Iris pigment epithelial cell (primary cell): ENCODE results near the gene POLR1D.

Source experiments
- DNase-seq: peaks from one replicate; pipeline ENCODE4 v3.0.0-alpha.2; 2011; ENCODE audit warnings: low read depth

The POLR1D gene

DNA sequence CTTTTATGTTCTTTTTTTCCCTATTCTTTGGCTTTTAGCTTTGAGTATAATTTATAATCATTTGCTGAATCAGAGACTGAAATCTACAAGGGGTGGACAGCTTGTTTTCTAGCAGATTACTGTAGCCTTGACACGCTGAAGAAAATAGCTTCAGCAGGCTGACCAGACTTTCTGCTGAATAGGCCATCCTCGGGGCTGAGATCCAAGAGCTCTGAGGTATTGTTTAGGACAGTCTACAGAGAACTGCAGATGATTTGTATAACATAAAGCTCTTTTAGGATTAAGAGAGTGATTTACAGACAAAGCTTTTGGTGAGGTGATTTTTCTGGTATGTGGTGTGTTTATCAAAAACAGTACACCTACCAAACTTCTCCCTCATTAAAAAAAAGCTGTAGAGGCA is 16.8 kb downstream of the POLR1D start:
- DNase-seq: peak; percentile 71

DNA sequence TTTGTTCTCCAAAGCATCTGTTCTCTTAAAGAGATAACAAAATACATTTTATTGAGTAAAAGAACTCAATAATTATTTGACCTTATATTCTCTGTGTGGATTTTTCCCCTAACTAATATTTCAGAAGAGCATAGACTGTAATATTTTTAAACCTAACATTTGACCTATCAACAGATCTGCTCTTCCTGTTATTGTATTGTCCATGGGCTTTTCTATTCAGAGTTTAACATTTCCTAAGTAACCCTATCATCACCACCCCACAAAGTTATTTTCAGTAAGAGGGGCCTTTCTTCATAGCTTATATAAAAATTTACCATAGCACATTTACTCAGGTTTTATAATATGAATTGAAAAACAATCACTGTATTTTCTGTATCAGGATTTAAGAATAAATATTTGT is 17.5 kb downstream of the POLR1D start:
- DNase-seq: no peak

GRCh38 chr13:27641711-27642502 is 20.2 kb downstream of the POLR1D start:
- DNase-seq: no peak

GRCh38 chr13:27643334-27644132 is 21.8 kb downstream of the POLR1D start:
- no peak for DNase-seq

GRCh38 chr13:27644302-27644701 is 22.6 kb downstream of the POLR1D start:
- DNase-seq: peak; percentile 82

DNA sequence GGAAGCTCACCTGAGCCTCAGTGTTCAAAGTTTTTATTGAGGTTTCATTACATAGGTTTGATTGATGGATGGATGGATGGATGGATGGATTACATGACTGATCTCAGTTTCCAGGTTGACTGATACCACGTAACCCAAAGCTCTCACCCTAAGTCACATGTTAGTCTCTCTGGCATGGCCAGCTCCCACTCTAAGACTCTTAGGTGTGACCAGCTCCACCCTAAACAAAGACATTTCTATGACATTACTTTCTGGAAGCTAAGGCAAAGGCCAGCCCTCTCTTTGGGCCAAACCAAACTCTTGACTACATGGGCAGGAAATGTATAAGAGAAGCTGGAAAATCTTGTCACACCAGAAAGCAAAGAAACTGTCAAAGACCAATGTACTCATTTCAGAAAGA is 28.6 kb downstream of the POLR1D start:
- DNase-seq: no peak

DNA sequence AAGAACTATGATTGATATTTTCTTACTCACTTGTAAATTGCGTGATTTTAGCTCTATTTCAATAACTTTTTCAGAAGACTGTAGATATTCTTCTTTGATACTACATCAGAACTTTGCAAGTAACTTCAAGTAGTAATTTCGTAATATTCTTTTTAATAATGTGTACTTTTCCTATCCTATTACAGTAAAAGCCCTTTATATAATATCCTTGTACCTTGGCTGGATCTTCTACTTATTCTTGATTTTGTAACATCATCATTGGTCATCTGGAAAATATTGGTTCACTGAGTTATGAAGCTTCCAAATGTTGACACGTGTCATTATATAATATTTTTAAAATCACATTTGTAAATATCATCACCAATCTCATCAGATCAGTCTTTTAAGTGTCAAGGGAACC is 32.4 kb downstream of the POLR1D start:
- no peak for DNase-seq

GRCh38 chr13:27654816-27655215 is 33.1 kb downstream of the POLR1D start:
- DNase-seq: no peak

DNA sequence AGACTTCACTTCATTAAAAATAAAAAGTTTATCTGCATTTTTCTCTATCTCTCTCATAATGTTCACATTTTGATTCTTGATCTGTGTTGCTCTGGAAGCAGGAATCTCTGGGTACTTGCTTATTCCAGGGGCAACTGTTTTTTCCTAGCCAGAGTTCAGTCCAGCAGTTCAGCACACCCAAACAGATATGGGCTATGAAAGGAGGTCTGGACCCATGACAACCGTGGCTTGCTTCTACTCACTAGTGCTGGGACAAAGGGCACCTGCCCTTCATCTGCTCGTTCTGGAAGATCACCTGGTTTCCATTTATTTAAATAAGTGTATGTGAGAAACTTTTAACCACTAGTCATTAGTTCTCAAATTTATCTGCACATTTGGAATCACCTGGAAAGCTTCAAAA is 36.0 kb downstream of the POLR1D start:
- no peak for DNase-seq

- peak; percentile 71 for DNase-seq
Measured at GRCh38 chr13:27658546-27658945, 36.9 kb downstream of the POLR1D start.

DNA sequence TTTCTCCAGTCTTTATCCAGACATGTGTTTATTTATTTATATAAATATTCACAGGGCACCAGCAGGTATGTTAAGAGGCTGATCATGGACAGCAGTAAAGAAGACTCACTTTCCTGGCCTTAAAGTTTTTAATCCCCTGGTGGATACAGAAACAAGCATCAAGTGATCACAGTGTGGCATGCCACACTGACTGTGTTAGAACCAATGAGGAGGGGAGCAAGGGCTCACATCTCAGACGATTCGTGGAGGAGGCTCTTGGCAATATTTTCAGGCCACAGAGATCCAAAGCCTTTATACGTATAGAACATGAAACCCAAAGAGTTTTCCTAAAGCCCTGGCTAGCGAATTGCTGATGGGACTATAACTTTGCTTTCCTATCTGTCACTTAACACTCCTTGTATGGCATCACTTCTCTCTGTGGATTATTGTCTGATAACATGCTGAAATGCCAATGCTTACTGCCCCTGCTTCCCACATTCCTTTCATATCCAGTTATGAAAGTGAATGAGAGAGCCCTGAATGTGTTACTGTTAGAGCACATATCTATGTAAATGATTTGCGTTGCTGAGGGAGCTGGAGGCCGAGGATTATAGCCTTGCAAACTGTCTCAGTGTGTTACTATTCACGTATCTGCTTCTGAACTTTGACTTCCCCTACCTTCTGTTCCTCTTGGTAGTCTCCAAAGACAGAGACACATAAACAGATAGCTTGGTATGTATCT is 37.6 kb downstream of the POLR1D start:
- DNase-seq: peak; percentile 38

DNA sequence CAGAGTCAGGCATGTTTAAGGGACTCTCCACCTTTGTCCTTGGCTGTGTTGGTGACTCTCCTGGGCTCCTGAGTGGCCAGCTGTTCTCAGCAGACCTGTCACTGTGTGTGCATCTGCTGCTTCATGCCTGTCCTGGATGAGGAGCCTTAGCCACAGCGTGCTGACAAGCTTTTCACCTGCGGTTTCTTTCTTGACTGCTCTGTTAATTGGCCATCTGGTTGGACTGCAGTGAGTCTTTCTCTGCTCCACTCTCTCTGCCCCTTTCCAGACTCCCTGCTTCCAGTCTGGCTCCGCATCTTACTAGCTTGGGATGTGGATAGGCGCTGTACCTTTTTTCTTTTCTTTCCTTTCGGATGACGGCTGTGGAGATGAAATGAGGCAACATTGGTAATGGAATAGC is 38.8 kb downstream of the POLR1D start:
- DNase-seq: no peak

- DNase-seq: no peak
Measured at GRCh38 chr13:27661017-27661416, 39.3 kb downstream of the POLR1D start.

GRCh38 chr13:27662738-27663470 is 41.2 kb downstream of the POLR1D start:
- no peak for DNase-seq

GRCh38 chr13:27663947-27664346 is 42.3 kb downstream of the POLR1D start:
- no peak for DNase-seq

GRCh38 chr13:27665333-27665732 is 43.6 kb downstream of the POLR1D start:
- DNase-seq: no peak

- no peak for DNase-seq
Measured at GRCh38 chr13:27665761-27666160, 44.1 kb downstream of the POLR1D start.

DNA sequence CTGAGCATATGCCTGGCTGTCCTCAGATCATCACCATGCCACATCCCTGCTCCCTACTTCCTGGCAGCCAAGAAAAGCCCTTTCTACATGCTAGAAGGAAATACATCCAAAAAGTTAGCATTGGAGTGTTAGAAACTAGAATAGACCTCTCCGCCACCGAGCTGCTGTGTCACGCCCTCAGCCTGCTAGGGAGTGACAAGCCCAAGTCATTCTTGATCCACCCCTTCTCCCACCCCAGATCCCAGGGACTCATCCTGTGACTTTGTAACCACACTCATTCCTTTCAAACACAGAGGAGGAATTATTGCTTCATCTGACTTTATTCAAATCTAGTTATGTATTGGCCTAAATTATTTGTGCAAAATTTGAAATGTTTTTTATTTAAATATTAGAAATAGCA is 45.3 kb downstream of the POLR1D start:
- no peak for DNase-seq

GRCh38 chr13:27667946-27668345 is 46.3 kb downstream of the POLR1D start:
- DNase-seq: no peak

GRCh38 chr13:27670861-27671260 is 49.2 kb downstream of the POLR1D start:
- DNase-seq: no peak

GRCh38 chr13:27672025-27672424 is 50.3 kb downstream of the POLR1D start:
- no peak for DNase-seq
